GM15510 (cell line): ENCODE data around the gene ARHGEF16.

Source experiments
- POLR2A ChIP-seq: IDR thresholded peaks from 3 replicates; pipeline ENCODE4 v1.6.1; 2011; ENCODE audit warnings: borderline replicate concordance; ENCODE audit not compliant: insufficient read length; ENCODE audit errors: extremely low read depth

ARHGEF16 gene

DNA sequence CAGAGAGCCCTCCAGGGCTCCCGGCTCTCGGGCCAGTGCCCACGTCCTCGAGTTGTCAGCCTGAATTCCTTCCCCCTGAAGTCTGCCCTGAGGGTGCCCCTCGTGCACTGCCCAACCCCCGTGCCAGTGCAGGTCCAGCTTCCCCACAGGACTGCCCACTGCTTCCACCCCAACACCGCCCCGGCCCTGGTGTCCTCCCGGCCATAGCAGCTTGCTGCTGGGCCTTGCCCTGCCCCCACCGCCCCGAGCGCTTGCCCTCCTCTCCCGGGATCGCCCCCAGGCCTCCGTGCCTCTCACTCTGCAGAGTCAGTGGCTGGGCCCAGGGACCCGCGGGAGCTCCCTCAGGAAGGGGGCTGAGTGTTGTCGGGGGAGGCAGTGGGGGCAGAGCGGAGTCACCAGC, 24.1 kb upstream of the ARHGEF16 start:
- TF ChIP-seq POLR2A, result no peak

DNA sequence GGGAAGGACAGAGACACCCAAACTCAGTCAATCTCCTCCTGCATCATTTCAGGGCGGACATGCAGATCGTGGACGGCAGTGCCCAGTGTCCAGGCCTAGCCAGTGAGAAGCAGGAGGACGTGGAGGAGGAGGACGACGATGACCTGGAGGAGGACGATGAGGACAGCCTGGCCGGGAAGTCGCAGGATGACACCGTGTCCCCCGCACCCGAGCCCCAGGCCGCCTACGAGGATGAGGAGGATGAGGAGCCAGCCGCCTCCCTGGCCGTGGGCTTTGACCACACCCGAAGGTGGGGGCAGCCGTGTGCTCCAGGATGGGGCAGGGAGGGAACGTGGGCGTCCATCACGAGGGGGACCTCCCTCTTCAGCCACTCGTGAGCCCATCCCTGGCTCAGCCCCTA, 23.6 kb upstream of the ARHGEF16 start:
- TF ChIP-seq POLR2A, result no peak

DNA sequence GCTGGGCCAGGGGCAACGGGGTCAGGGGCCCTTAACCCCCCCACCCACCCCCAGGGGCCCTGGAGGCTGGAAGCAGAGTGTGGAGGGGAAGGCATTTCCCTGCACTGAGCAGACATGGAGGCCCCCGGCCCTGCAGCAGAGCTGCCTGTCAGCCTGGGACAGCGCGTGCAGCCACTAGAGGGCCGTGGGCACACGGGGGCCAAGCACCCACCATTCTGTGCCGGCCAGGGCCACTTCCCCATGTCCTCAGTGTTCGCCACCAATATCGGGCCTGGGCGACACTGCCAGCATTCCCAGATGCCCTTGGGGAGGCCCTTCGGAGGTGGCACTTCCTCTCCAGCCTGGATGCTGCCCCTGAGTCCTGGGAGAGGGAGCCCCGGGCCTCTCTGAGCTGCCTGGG, 23.2 kb upstream of the ARHGEF16 start:
- no peak for TF ChIP-seq POLR2A

DNA sequence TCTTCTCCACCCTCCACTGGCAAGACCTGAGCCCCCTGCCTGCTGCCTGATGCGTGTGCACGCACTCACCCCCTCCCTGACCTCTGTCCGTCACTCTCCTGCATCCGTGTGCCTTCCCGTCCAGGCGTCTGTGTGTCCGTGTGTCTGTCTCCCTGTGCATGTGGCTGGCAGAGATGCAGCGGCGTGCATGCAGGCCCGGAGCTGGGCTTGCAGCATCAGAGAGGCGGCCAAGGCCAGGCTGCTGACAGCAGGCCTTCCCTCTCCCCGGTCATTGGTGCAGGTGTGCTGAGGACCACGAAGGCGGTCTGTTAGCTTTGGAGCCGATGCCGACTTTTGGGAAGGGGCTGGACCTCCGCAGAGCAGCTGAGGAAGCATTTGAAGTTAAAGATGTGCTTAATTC, 22.8 kb upstream of the ARHGEF16 start:
- TF ChIP-seq POLR2A, result no peak

DNA sequence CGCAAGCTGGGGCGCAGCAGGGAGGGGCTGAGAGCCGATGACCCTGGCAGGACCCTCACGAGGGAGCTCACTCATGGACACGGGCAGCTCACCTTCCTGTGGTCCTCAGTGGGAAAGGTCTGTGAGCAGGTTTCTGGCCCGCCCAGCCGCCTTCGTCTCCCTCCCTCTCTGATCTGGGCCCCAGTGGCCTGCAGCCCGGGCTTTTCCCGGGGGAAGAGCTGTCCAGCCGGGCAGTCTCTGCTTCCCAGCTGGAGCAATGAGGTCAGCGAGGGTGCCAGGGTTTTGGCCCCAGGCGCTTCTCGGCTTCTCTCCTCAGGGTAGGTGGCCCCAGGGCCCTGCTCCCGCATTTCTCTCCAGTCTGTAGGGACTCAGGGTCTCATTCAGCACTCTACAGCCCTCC, 22.2 kb upstream of the ARHGEF16 start:
- no peak for TF ChIP-seq POLR2A

DNA sequence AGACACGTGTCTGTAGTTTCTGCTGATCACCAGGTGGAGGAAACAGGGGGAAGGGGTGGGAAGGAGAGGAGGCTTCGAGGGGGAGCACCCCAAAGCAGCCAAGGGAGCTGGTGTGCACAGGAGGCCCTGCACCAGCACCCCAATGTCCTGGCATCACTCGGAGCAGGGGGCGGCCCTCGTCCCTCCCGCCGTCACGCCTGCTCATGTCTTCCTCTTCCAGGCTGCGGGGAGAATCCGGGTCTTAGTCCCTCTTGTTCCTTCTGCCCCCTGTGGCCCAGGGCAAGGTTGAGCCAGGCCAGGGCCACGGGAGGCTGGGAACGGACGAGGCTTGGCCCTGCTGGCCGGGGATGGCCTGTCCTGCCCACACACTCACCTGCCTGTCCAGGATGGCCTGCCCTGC, 21.4 kb upstream of the ARHGEF16 start:
- TF ChIP-seq POLR2A, result no peak

DNA sequence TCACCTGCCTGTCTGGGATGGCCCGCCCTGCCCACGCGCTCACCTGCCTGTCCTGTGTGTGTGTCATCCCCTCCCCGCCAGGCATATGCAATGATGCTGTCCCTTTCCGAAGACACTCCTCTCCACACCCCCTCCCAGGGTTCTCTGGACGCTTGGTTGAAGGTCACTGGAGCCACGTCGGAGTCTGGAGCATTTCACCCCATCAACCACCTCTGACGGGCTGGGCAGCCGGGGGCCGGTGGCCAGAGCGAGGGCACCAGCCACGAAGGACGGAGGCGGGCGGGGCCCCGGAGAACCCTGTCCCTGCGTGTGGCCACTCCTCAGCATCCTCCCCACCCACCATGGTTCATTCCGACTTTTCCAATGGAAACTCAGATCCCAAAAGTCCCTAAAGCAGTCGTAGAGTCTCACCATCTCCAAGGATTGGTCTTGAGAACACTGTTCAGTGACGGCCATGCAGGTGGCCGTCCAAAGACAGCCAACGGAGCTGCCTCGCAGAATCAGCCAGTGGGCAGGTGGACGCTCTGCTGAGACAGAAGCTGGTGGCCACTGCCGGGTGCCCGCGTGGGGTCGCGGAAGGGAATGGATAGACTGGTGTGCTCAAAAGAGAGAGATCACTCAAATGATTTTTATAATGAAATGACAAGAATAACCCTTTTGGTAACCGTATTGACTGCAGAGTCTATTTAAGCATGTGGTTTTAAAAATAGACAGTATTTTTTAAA, 20.7 kb upstream of the ARHGEF16 start:
- TF ChIP-seq POLR2A, result no peak

DNA sequence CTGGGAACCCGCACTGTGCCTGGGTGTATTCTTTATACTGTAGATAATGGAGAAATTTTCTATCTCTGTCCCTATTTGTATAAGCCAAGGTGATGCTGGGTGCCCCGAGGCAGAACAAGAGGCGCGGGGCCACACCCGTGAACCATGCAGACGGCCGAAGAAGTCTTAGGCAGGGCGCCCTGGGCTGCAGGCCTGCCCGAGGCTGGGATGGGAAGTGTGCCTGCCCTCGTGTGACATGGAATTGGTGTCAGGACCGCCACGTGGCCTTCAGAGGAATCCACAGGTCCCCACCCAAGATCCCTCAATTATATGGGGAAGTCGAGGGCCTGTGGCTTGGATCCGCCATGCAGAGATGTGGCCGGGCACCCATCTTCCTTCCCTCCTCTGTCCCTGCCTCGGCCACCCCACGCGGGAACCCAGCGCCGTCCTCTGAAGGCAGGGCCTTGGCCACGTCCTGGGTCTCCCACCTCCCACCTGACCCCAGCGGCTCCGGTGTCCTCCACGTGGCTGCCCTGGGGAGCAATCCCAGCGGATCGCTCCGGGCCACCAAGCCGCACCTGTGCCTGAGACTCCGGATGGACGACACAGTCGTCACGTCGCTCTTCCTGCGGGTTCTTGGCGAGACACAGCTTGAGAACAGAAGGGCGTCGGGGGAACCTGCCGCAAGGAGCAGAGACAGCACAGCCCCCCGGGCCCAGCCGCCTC, 19.9 kb upstream of the ARHGEF16 start:
- no peak for TF ChIP-seq POLR2A

DNA sequence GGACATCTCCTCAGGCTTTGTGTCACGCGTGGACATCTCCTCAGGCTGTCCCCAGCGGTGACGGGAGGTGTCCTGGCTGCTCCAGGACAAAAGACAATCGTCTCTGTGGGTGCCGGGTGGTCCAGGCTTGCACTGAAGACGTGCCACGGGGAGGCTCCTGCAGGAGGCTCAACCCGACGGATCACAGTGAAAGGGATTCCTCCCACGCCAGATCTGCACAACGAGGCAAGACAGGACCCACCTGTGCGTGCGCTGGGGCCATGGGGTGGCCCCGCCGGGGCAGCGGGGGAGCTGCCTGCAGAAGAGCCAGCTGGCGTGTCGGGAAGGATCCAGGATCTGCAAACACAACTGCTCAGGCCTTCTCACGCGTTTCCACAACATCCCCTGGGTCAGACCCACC, 18.8 kb upstream of the ARHGEF16 start:
- TF ChIP-seq POLR2A, result no peak

DNA sequence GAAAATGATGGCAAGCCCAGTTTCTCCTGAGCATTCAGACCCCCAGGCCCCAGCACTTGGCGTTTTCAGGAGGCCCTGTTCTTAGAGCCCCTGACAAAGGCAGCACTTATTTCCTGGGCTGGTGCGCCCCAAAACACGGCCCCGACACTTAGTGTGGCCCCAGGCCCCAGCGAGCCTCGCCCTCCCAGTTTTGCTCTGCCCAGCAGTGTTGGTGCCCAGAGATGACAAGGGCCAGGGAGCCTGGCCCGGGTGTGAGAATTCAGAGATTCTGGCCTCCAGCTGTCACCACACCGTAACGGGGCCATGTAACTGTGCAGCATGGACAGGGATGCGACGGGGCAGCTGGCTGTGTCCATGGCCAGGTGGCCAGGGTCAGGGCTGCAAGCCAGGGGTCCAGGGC, 18.0 kb upstream of the ARHGEF16 start:
- TF ChIP-seq POLR2A, result no peak

DNA sequence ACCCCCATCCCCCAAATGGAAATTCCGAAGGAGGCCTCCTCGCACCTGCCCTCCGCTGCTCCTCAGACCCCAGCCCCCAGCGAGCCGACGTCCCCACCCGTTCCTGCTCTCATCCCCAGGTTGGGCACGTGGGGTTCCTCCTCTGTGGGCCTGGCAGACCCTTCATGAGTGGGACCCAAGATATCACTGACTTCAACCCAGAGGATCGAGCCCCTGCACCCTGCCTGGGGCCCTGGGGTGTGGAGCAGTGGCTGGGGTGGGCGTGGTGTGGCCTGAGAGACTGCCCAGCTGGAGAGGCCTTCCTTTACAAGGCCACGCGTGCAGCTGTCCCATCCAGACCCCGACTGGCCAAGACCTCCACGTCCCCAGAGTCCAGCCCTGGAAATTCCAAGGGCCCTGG, 17.6 kb upstream of the ARHGEF16 start:
- TF ChIP-seq POLR2A, result no peak

DNA sequence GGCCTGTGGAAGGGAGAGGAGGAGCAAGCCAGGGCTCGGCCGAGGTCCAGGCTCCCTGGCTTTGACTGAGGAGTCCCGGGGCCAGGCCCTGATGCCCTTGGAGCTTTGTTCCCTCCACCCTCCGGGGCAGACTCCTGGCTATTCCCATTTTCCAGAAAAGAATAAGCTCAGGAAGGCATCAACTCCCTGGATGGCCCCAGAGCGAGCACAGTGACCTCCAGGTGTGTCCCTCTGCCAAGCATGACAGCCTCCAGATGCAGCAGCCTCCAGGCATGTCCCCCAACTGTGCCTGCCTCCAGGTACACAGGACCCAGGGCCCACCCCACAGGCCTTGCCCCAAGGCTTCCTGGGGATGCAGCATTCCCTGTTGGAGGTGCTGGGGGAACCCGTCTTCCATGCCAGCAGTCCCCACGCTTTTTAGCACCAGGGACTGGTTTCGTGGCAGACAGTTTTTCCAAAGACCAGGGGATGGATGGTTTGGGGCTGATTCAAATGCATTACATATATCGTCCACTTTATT, 15.7 kb upstream of the ARHGEF16 start:
- TF ChIP-seq POLR2A, result no peak

DNA sequence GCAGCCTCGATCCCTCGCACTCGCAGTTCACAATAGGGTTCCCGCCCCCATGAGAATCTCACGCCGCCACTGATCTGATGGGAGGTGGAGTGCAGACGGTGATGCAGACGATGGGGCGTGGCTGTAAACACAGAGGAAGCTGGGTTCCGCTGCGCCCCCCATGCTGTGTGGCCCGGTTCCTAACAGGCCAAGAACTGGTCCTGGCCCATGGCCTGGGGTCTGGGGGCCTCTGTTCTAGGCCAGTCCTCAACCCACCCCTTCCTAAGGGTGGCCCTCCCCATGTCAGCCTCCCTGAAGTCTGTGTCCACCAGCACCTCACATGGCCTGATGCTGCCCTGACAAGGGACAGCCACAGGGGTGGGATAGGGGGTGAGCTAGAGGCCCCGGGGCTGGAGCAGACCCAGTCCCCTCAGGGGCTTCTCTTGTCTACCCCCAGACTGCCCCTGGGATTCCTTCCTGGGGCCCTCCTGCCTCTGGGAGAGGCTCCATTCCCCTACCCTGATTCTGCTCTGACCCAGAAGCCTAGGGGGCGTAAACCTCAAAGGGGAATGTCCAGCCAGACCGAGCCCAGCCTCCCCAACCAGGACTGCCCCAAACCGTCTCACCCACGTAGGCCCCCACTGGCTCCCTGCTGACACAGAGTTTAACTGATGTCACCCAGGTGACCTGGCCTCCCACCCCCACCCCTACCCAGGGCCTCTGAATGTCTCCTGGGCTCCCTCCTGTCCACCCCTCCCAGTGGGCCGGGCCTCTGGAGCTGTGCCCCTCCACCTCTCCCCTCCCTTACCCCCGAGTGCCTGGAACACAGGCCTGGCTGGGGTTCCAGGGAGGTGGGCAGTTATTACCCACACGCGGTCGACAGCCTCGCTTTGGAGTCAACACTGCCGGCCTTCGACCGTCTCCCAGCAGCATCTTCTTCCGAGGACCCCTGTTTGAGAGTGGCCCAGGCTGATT, 14.8 kb upstream of the ARHGEF16 start:
- TF ChIP-seq POLR2A, result no peak

DNA sequence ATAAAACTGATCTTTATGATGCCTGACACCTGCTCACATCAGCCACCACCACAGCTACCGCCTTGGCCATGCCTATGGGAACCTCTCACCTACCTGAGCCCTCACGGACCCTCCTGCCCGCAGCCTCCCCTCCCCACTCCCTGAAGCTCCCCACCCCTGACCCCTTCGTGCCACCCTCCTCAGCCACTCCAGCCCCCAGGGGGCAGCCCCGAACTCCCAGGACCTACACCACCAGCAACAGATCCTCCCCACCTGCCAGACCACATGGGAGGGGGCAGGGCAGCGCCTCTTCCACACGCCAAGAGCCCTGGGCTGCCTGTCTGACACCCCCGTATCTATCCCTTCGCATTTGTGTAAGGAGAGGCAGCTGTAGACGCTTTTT, 14.2 kb upstream of the ARHGEF16 start:
- TF ChIP-seq POLR2A, result no peak

DNA sequence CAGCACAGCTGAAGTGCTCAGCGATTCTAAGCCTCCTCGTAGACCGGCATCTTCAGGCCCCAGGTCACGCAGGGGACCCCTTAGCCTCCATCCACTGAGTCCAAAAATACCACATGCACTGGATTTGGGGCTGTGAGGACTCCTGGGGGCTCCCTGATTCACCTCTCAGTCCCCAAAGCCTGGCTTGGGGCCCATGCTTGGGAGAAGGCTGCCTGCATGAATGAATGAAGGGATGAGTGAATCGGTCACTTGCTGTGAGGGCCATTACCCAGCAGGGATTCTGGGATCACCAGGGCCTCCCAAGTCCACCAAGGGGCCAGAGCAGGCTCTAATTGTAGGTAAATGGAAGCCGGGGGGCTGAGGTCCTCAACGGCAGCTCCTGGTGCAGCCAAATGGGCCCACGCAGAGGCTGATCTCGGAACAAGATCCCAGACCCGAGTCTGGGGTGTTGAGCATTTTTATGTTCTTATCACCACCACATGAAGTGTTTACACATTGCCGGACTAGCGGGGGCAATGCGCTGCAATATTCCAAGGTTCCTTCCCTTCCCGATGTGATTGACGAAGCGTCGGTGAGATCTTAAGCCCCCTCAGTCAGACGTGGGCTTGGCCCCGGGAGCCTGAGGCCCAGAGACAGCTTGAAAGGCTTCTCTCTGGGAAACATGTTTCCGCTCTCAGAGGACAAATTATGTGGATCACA, 13.6 kb upstream of the ARHGEF16 start:
- no peak for TF ChIP-seq POLR2A

DNA sequence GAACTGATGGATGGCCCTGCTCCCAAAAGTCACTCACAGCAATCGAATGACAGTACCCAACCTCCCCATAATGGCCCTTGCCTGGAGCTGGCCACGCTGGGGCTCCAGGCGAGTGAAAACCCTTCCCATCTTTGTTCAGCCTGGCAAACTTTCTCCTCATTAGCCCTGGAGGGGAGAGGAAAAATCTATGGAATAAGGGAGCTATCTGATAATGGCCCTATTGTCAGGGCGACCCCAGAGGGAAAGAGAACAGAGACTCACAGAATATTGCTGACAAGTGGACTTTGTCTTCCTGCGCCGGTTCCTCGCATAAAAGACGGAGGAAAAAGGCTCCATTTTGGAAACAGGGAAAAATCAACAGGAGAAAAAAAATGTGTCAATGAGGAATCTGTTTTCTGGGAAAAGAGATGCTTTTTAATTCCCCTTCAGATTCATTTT, 13.0 kb upstream of the ARHGEF16 start:
- no peak for TF ChIP-seq POLR2A
